Measurements from ENCODE around the gene LRRC8A. TPM values are rescaled to one million over a fixed set of nuclear protein-coding genes. Genes with fewer than 3 reads are reported as not detected.

Gene LRRC8A
- total RNA-seq, 2 experiments from 2014 or later: 22.9 to 26.9 TPM

GRCh38 chr9:128923493-128923883 is 41.6 kb downstream of the LRRC8A start:
- peak overlapping the region; percentile 97 for H3K4me2 ChIP-seq (ENCODE audit: low read length)
- DNase-seq (ENCODE audit: low spot score): no peak
- H3K4me1 ChIP-seq (ENCODE audit: insufficient read depth, low read length, poor library complexity, severe bottlenecking): peaks cover 45% of the 10 kb centered on the region
- no peak for TF ChIP-seq EZH2phosphoT487 (IDR thresholded peaks at IDR 0.05; ENCODE audit: borderline replicate concordance, low read depth, low read length)
- ChIA-PET CTCF (ENCODE audit: unreplicated experiment) (no interaction called here), POLR2A (interaction anchor here (1.2 to 1.4 kb wide), 3 partner anchors 44 to 65 kb away, joined by 4 to 5 read pairs (median 5); no protein-coding TSS in a partner anchor)
- H3K4me3 ChIP-seq (ENCODE audit: low read depth, low read length, poor library complexity, severe bottlenecking): peak overlapping the region; percentile 79
- no peaks in the 10 kb centered on the region for H3K9me2 ChIP-seq (ENCODE audit: insufficient read depth, low read length)
- peaks cover 5% of the 10 kb centered on the region; the same call in 1 of the 2 replicates for H3K79me2 ChIP-seq (ENCODE audit: insufficient read depth, low read depth, low read length)
- BruUV-seq (replicated peaks): no TSS peak
- H4K20me1 ChIP-seq (ENCODE audit: insufficient read depth, low read length): no peaks in the 10 kb centered on the region
- intact Hi-C loops (cut with micrococcal nuclease; ENCODE audit: unreplicated experiment): loop anchor here (5.0 to 10.0 kb wide), 3 partner anchors 199 to 371 kb away; partner anchors contain the start of genes SPTAN1 and ZDHHC12
- H2AFZ ChIP-seq (ENCODE audit: low read length): no peak overlapping the region
- no peaks in the 10 kb centered on the region for H3K9me3 ChIP-seq (ENCODE audit: low read length)
- H3K36me3 ChIP-seq (ENCODE audit: insufficient read depth, low read length): peaks cover 26% of the 10 kb centered on the region; the same call in 1 of the 2 replicates
- peak overlapping the region; percentile 98 for H3K27ac ChIP-seq (ENCODE audit: low read depth, low read length, poor library complexity, severe bottlenecking)

DNA sequence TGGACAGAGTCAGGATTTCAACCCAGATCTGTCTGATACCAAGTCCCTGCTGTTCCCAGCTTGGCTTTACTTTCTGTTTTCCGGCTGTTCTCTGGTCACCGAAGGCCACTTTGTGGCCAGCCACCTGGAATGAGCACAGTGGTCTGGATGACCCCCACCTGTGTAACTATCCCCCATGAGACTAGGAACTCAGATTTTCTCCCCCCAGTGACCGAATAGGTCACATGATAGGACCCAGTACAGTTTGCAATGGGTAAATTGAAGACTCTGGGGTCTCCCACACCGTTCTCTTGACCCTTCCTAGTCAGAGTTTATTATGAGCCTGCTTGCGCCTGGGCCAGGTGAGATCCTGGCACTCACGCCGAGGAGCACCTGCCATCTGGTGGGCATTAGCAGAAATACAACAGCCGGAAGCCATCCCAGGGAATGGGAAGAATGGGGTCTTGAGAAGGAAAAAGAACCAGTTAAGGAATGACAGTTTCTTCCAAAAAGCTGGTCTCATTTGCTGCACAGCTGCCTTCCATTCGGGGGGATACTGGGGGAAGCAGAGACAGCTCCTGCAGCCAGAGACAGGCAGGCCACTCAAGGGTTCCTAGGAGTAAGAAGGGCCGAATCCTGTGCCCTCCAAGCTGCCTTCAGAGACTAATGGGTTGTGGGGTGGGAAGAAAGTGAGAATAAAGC is 45.9 kb downstream of the LRRC8A start:
- Histone ChIP-seq H2AFZ (ENCODE audit: low read length) (no peak overlapping the region), H3K4me1 (ENCODE audit: insufficient read depth, low read length, poor library complexity, severe bottlenecking) (peaks cover 17% of the 10 kb centered on the region), H4K20me1 (ENCODE audit: insufficient read depth, low read length) (no peaks in the 10 kb centered on the region), H3K27ac (ENCODE audit: low read depth, low read length, poor library complexity, severe bottlenecking) (no peak overlapping the region), H3K36me3 (ENCODE audit: insufficient read depth, low read length) (peaks cover 16% of the 10 kb centered on the region; the same call in 1 of the 2 replicates), H3K9me2 (ENCODE audit: insufficient read depth, low read length) (no peaks in the 10 kb centered on the region), H3K4me3 (ENCODE audit: low read depth, low read length, poor library complexity, severe bottlenecking) (no peak overlapping the region), H3K9me3 (ENCODE audit: low read length) (no peaks in the 10 kb centered on the region), H3K4me2 (ENCODE audit: low read length) (peak overlapping the region; percentile 27; the same call in 1 of the 2 replicates), H3K79me2 (ENCODE audit: insufficient read depth, low read depth, low read length) (peaks cover 5% of the 10 kb centered on the region; the same call in 1 of the 2 replicates)
- peak; percentile 70 for DNase-seq (ENCODE audit: low spot score)
- TF ChIP-seq EZH2phosphoT487 (IDR thresholded peaks at IDR 0.05; ENCODE audit: borderline replicate concordance, low read depth, low read length) (no peak), CTCF (conservative IDR thresholded peaks at IDR 0.05; ENCODE audit: low read length) (peak; percentile 95)
- ChIA-PET CTCF (ENCODE audit: unreplicated experiment) (interaction anchor here (1.3 to 1.4 kb wide), 2 partner anchors 50 to 65 kb away, joined by 4 to 5 read pairs; no protein-coding TSS in a partner anchor), POLR2A (interaction anchor here (0.7 to 2.3 kb wide), 3 partner anchors 8 to 99 kb away, joined by 4 to 6 read pairs (median 4); no protein-coding TSS in a partner anchor)
- intact Hi-C loops (cut with micrococcal nuclease; ENCODE audit: unreplicated experiment): loop anchor here (1.0 to 10.0 kb wide), 2 partner anchors 65 to 203 kb away; partner anchors contain the start of gene ZDHHC12
- no TSS peak for BruUV-seq (replicated peaks)

GRCh38 chr9:128928624-128929023 is 46.7 kb downstream of the LRRC8A start:
- Histone ChIP-seq H3K79me2 (ENCODE audit: insufficient read depth, low read depth, low read length) (no peaks in the 10 kb centered on the region), H2AFZ (ENCODE audit: low read length) (no peak overlapping the region), H3K4me2 (ENCODE audit: low read length) (no peak overlapping the region), H3K4me1 (ENCODE audit: insufficient read depth, low read length, poor library complexity, severe bottlenecking) (peaks cover 12% of the 10 kb centered on the region), H3K36me3 (ENCODE audit: insufficient read depth, low read length) (peaks cover 21% of the 10 kb centered on the region), H3K27ac (ENCODE audit: low read depth, low read length, poor library complexity, severe bottlenecking) (no peak overlapping the region), H3K4me3 (ENCODE audit: low read depth, low read length, poor library complexity, severe bottlenecking) (no peak overlapping the region), H3K9me3 (ENCODE audit: low read length) (no peaks in the 10 kb centered on the region), H3K9me2 (ENCODE audit: insufficient read depth, low read length) (no peaks in the 10 kb centered on the region), H4K20me1 (ENCODE audit: insufficient read depth, low read length) (no peaks in the 10 kb centered on the region)
- POLR2A ChIA-PET: interaction anchor here (1.1 to 2.3 kb wide), 2 partner anchors 9 to 66 kb away, joined by 4 to 6 read pairs; no protein-coding TSS in a partner anchor
- intact Hi-C loops (cut with micrococcal nuclease; ENCODE audit: unreplicated experiment): loop anchor here (1.0 to 10.0 kb wide), 2 partner anchors 65 to 204 kb away; partner anchors contain the start of gene ZDHHC12
- CTCF ChIA-PET (ENCODE audit: unreplicated experiment): interaction anchor here (1.3 to 1.4 kb wide), 2 partner anchors 51 to 66 kb away, joined by 4 to 5 read pairs; no protein-coding TSS in a partner anchor
- TF ChIP-seq EZH2phosphoT487 (IDR thresholded peaks at IDR 0.05; ENCODE audit: borderline replicate concordance, low read depth, low read length): no peak
- no peak for DNase-seq (ENCODE audit: low spot score)
- no TSS peak for BruUV-seq (replicated peaks)

Data from OCI-LY7 (cell line).